Osteocyte (in vitro differentiated cells): Measurements from ENCODE around the gene GALNT9. TPM values are rescaled to one million over a fixed set of nuclear protein-coding genes. Genes with fewer than 3 reads are reported as not detected.

Experiments
- DNase-seq: peaks from one replicate; pipeline ENCODE4 v3.0.0; 2021; ENCODE audit warnings: mixed read lengths; ENCODE audit not compliant: unreplicated experiment; ENCODE audit errors: extremely low spot score
- H3K27ac Mint-ChIP-seq: one replicate; pipeline ENCODE4 v1.8.0; 2021; ENCODE audit warnings: mild to moderate bottlenecking, mixed read lengths; ENCODE audit not compliant: unreplicated experiment
- H3K27me3 Mint-ChIP-seq: one replicate; pipeline ENCODE4 v1.8.0; 2021; ENCODE audit warnings: mixed read lengths; ENCODE audit not compliant: unreplicated experiment
- H3K36me3 Mint-ChIP-seq: one replicate; pipeline ENCODE4 v1.8.0; 2021; ENCODE audit warnings: mixed read lengths; ENCODE audit not compliant: unreplicated experiment
- H3K4me1 Mint-ChIP-seq: one replicate; pipeline ENCODE4 v1.8.0; 2021; ENCODE audit warnings: mixed read lengths; ENCODE audit not compliant: unreplicated experiment
- H3K4me3 Mint-ChIP-seq: one replicate; pipeline ENCODE4 v1.8.0; 2021; ENCODE audit warnings: mild to moderate bottlenecking, moderate library complexity, mixed read lengths; ENCODE audit not compliant: unreplicated experiment
- H3K9me3 Mint-ChIP-seq: one replicate; pipeline ENCODE4 v1.8.0; 2021; ENCODE audit warnings: mixed read lengths; ENCODE audit not compliant: unreplicated experiment
- CTCF ChIP-seq: fragments of 200-600 bp; sonication (generic); IDR thresholded peaks from 2 replicates; pipeline ENCODE4 v1.5.0; 2021; ENCODE audit warnings: antibody characterized with exemption, mild to moderate bottlenecking, moderate library complexity
- total RNA-seq: library from RNA; stranded (reverse); gene quantifications from 2 replicates; pipeline ENCODE4 v1.2.1, GENCODE V29; 2021

GALNT9 gene
- total RNA-seq, 1 donor from 2014 or later: not detected

DNA sequence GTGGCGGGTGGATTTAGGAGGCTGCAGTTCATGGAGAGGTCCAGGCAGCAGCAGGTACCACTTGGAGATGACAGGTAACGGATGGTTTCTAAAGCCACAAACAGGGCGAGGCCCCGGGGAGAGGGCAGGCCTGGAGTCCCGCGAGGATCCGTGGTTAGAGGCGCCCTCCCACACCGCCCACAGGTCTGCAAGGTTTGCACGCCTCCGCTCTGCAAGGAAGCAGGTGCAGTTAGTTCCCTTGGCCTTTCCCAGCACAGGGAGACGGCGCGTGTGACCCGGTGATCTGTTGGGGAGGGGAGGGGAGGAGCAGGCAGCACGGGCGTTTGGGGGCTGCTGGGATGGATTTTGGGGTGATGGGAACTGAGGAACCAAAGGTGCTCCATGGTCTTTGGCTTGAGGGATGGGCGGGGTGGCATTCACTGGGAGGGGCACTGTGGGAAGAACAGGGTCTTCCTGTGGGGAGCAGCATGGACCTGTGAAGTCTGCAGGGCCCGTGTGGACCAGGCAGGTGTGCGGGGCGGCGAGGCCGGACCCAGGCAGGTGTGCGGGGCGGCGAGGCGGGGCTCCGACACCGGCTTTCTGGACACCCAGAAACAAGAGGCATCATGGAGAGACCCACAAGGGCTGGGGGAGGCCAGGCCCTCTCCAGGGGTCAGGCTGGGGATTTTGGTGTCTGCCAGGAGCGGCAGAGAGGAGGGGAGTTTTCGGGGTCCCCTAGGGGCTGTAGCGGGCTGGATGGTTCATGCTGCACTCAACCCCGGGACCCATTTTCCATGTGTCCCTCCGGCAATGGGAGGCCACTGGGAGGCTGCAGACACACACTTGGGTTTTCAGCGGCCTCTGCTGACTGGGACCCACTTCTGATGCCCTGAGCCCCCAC lies 156.0 kb downstream of the GALNT9 start:
- no peaks in the 10 kb centered on the region for H3K36me3 Mint-ChIP-seq
- TF ChIP-seq CTCF: no peak
- H3K27ac Mint-ChIP-seq: no peak overlapping the region
- peaks cover 22% of the 10 kb centered on the region for H3K27me3 Mint-ChIP-seq
- no peaks in the 10 kb centered on the region for H3K9me3 Mint-ChIP-seq
- no peak overlapping the region for H3K4me3 Mint-ChIP-seq
- DNase-seq: no peak
- H3K4me1 Mint-ChIP-seq: no peaks in the 10 kb centered on the region

DNA sequence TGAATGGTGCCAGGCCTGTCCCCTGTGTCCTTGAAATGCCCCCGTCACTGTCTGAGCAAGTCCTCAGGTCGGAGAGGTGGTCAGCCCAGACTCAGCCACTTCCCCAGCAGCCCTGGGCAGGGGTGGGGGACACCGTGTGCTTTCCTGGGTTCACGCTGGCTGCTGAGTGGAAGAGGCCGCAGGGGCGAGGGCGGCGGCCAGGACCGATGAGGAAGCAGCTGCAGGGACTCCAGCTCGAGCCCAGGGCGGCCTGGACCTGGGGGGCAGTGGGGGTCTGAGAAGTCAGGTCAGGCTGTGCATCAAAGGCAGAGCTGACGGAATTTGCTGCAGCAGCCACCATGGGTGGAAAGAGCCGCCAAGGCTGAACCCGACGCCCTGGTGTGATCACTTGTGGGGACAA lies 156.8 kb downstream of the GALNT9 start:
- no peak for DNase-seq
- TF ChIP-seq CTCF: no peak
- Mint-ChIP-seq H3K9me3 (no peaks in the 10 kb centered on the region), H3K4me1 (no peaks in the 10 kb centered on the region), H3K4me3 (no peak overlapping the region), H3K27me3 (peaks cover 20% of the 10 kb centered on the region), H3K36me3 (no peaks in the 10 kb centered on the region), H3K27ac (no peak overlapping the region)

DNA sequence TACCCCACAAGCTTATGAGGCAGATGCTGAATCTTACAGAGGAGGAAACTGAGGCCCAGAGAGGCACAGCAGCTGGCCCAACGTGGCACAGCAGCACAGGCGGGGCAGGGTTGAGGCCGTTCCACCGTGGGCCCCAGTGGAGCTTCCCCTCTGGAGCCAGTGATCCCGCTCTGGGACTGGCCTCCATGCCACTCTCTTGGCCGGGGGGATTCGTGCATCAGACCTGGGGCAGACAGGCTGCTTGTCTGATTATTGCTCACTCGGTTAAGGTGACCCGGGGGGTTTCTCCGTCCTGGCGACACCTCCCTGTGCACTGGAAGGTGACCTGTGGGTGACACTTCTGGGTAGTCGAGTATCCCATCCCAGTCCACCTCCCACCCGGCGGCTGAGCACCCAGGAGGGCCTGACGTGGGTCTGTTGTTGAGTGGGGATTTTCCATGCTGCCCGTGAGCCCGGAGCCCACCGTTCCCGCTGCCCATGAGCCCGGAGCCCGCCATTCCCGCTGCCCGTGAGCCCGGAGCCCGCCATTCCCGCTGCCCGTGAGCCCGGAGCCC lies 157.3 kb downstream of the GALNT9 start:
- Mint-ChIP-seq H3K4me1 (no peaks in the 10 kb centered on the region), H3K36me3 (no peaks in the 10 kb centered on the region), H3K27ac (no peak overlapping the region), H3K4me3 (no peak overlapping the region), H3K9me3 (no peaks in the 10 kb centered on the region), H3K27me3 (peaks cover 18% of the 10 kb centered on the region)
- TF ChIP-seq CTCF: no peak
- no peak for DNase-seq

- H3K27me3 Mint-ChIP-seq: peaks cover 15% of the 10 kb centered on the region
- no peak for DNase-seq
- no peaks in the 10 kb centered on the region for H3K36me3 Mint-ChIP-seq
- no peaks in the 10 kb centered on the region for H3K4me1 Mint-ChIP-seq
- no peaks in the 10 kb centered on the region for H3K9me3 Mint-ChIP-seq
- no peak for TF ChIP-seq CTCF
- no peak overlapping the region for H3K27ac Mint-ChIP-seq
- no peak overlapping the region for H3K4me3 Mint-ChIP-seq
Observed at GRCh38 chr12:132171293-132171967, 158.0 kb downstream of the GALNT9 start.
